Skin of body (tissue), 2 donors: Measurements from ENCODE around the gene SYCE1L. TPM values are rescaled to one million over a fixed set of nuclear protein-coding genes. Genes with fewer than 3 reads are reported as not detected.
A peak's percentile ranks its signal among the peaks of the same experiment; 100 is the strongest.
"Not testable (repeated sequence)": the region's sequence is repeated elsewhere in the genome, so short reads cannot be mapped to it uniquely, and the experiment has no call there.

Experiments used
- DNase-seq: peaks from one replicate; lab custom pipeline; 2025; lab: John Stamatoyannopoulos, UW
- total RNA-seq: library from RNA; depleted of rRNA; stranded (reverse); fragments of >200 nt; gene quantifications from one replicate; pipeline ENCODE4 v1.2.3, GENCODE V29; 2014

The SYCE1L gene
- 0.99 TPM for total RNA-seq

- DNase-seq, result no peak
Measured at GRCh38 chr16:77199211-77199610, at the start of gene SYCE1L. Gene SYCE1L (plus strand): TSS chr16:77199408. CDS start chr16:77199452, 44 bp downstream.

DNA sequence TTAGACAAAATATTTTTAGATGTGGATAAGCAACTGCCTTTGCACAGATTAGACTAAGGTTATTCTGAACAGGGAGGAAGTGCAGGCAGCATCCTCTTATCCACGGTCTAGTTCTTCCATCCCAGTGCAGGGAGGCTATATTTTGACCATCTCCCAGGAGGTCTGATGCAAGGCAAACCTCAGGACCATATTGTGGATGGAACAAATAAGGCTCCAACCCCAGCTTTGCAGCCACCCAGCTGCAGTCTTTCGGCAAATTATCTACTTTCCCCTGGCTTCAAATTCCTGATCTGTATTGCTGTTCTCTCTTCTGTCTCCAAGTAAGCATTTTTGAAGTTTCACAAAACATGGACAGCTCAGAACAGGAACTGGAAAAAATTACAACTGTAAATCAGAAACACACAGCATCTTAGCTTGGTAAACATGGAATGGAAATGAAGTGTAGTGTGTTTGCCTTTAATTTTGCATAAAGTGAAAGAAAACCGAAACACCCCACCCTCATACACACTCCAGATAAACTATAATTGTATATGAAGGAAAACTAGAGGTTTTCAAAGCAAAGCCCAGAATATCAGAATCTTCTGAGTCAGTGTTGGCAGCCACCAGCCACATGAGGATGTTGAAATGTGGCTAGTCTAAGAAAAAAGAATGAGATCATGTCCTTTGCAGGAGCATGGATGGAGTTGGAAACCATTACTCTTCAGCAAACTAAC is 41.7 kb upstream of the SYCE1L start:
- peak; percentile 81 for DNase-seq

DNA sequence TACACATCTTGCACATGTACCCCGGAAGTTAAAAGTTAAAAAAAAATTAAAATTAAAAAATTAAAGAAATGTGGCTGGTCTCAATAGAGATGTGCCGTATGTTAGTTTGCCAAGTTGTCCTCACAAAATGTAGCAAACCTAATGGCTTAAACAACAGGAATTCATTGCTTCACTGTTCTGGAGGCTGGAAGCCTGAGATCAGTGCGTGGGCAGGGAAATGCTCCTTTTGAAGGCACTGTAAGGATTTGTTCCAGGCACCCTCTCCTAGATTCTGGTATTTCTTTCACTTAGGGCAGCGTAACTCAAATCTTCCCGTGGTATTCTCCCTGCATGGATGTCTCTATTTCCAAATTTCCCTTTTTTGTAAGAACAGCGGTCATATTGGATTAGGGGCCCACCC is 40.9 kb upstream of the SYCE1L start:
- DNase-seq, result no peak

- no peak for DNase-seq
Measured at GRCh38 chr16:77165006-77165405, 34.2 kb upstream of the SYCE1L start.

GRCh38 chr16:77165536-77166236 is 33.5 kb upstream of the SYCE1L start:
- DNase-seq, result peak; percentile 64

- no peak for DNase-seq
Measured at GRCh38 chr16:77166726-77167125, 32.5 kb upstream of the SYCE1L start.

- DNase-seq, result no peak
Measured at GRCh38 chr16:77168901-77169300, 30.3 kb upstream of the SYCE1L start.

- DNase-seq, result no peak
Measured at GRCh38 chr16:77169650-77170236, 29.5 kb upstream of the SYCE1L start.

DNA sequence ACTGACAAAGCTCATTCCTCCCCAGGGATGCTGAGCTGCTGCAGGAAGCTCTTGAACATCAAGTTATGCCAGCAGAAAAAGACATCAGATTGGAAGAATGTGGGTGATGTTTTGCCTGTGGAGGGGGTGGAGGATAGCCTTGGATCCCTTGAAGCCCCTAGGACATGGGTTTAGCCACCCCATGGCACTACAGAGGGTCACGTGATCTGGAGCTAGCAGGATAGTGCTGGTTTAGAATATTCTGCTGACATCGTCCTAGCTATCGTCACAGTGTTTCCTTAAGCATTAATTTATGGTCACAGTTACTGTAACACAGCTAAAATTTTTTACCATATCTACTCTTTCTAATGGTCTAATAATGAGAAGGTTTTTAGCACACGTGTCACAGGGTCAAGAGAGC is 28.4 kb upstream of the SYCE1L start:
- no peak for DNase-seq

- peak; percentile 63 for DNase-seq
Measured at GRCh38 chr16:77171745-77172635, 27.2 kb upstream of the SYCE1L start.

DNA sequence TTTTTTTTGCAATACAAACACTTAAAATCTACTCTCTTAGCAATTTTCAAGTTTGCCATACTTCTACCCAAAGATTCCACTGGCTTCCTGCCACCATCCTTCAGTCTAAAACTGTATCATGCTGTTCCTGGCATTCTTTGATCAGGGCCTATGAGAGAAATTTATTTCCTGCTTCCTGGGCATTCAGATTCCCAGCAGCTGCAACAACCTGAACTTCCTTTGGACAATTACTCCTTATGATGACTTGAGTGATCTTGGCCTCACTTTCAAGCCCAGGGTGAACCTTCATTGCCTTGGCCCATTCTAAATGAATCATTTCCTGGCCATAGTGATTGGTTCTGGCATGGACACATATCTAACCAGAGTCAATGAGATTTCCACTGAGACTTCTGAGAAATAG is 26.3 kb upstream of the SYCE1L start:
- DNase-seq, result no peak

GRCh38 chr16:77183137-77183536 is 16.1 kb upstream of the SYCE1L start:
- no peak for DNase-seq

DNA sequence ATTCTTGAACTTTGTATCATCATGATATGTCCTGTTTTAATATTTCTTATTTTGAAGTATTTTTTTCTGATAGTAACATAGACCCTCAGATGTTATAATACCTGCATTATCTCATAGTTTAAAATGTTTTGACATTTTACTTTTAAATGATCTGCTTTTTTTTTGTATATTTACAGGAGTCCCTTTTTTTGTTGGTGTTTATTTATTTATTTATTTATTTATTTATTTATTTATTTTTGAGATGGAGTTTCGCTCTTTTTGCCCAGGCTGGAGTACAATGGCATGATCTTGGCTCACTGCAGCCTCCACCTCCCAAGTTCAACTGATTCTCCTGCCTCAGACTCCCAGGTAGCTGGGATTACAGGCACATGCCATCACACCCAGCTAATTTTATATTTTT is 12.9 kb upstream of the SYCE1L start:
- not testable (repeated sequence) for DNase-seq

- DNase-seq, result no peak
Measured at GRCh38 chr16:77190190-77190477, 9.1 kb upstream of the SYCE1L start.

DNA sequence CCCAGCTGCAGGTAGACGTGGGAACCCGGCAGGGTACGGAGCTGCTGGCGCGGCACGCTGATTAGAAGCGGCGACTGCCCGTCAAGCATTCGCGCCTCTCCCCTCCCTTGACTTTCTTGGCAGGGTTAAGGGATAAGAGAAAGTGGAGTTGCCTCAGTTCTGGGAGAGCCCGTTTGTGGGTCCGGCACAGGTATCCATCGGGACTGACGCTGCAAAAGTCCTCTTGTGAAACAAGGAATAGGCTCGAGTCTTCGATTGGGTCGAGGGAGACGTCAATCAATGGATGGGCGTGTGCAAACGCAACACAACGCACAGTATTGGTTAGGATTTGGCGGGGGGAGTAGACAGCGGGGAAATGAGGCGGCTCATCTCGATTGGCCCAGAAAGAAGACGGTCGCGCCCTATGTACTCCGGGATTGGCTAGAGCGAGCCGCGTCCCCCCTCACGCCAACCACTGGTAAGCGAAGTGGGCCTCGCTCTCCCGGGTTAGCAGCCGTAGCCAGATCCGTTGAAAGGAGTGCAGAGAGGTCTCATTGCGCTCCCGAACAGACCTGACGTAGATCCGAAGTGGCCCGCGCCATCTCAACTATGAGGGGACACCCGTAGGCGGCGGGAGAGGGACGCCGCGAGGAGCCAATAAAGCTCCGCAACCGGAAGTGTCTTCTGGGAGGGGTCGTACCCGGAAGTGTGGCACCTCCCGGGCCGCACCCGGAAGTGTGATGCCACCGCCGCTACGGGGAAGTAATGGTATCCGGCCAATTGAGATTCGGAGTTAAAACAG is 8.5 kb upstream of the SYCE1L start, which contains the start of gene MON1B:
MON1B (plus strand) TSS at position 713 of the 781 bp plus-strand sequence. CDS start 296 bp downstream, outside the sequence.
- peak; percentile 99 for DNase-seq

DNA sequence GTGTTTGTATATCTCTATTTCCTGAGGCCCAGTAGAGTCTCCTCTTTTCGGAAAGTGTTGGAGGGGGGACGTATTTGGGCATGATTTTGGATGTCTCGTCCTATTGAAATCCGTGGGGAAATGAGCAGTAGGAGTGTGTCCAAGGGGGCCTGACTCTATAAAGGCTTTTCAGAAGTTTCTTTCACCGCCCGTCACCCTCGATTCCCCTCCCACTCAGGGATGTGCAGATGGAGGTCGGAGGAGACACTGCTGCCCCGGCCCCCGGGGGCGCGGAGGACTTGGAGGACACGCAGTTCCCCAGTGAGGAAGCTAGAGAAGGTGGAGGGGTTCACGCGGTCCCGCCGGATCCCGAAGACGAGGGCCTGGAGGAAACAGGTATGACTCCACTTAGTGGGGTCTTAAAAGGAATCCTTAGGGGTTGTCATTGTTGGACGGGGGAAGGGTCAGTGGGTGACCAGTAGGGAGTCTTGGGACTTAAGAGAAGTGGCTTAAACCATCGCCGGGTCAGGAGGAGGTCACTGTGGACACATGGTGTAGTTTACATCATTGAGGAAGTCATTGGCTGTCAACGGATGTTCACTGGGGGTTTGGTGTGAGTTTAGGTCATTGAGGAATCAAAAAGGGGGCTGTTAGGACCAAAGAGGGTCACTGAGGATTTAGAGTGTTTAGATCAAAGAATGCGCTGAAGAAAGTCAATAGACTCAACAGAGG is 7.8 kb upstream of the SYCE1L start:
- no peak for DNase-seq

DNA sequence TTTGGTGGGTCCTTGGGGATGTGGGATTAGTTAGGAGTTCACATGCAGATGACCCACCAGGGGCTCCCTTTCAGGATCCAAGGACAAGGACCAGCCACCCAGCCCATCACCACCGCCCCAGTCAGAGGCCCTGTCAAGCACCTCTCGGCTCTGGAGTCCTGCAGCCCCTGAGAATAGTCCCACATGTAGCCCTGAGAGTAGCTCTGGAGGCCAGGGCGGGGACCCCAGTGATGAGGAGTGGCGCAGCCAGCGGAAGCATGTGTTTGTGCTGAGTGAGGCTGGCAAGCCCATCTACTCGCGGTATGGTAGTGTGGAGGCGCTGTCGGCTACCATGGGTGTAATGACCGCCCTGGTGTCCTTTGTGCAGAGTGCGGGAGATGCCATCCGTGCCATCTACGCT is 5.8 kb upstream of the SYCE1L start:
- DNase-seq, result no peak

GRCh38 chr16:77194295-77195231 is 4.6 kb upstream of the SYCE1L start:
- DNase-seq, result no peak

DNA sequence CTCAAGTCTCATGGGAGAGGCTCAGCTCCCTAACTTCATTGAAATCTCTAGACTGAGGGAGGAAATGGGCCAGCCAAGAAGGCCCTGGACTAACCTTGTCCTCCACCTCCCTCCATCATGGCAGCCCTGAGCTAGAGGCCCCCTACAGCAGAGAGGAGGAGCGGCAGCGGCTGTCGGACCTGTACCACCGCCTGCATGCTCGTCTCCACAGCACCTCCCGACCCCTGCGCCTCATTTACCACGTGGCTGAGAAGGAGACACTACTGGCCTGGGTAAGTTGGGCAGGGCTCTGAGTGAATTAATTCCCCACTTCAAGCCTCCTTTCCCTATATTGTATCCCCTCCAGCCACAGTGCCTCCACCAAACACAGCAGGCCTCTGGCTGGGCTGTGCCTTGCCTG is 3.8 kb upstream of the SYCE1L start:
- no peak for DNase-seq
